HG03432 (cell line): Measurements from ENCODE around the gene HK1.
"Not testable (repeated sequence)": the region's sequence is repeated elsewhere in the genome, so short reads cannot be mapped to it uniquely, and the experiment has no call there.

ENCODE experiments used
- ATAC-seq: cut with Tn5 transposase; IDR thresholded peaks from one replicate; pipeline ENCODE4 v1.9.1; 2021; ENCODE audit warnings: mild to moderate bottlenecking, moderate library complexity; ENCODE audit not compliant: unreplicated experiment

The HK1 gene

GRCh38 chr10:69253171-69253570, 25.1 kb upstream of the HK1 start:
- ATAC-seq, result no peak

GRCh38 chr10:69254877-69255276, 23.4 kb upstream of the HK1 start:
- no peak for ATAC-seq

GRCh38 chr10:69259547-69260243, 18.6 kb upstream of the HK1 start:
- ATAC-seq, result no peak

GRCh38 chr10:69261184-69261583, 17.1 kb upstream of the HK1 start:
- ATAC-seq, result no peak

- no peak for ATAC-seq
Observed at GRCh38 chr10:69262292-69262751, 16.0 kb upstream of the HK1 start.

GRCh38 chr10:69265521-69265920, 12.8 kb upstream of the HK1 start:
- ATAC-seq, result no peak

- ATAC-seq, result no peak
Observed at GRCh38 chr10:69268761-69269416, 9.4 kb upstream of the HK1 start.

GRCh38 chr10:69269761-69270160, 8.5 kb upstream of the HK1 start:
- ATAC-seq, result no peak

GRCh38 chr10:69270990-69271389, 7.3 kb upstream of the HK1 start:
- no peak for ATAC-seq

- ATAC-seq, result no peak
Observed at GRCh38 chr10:69272624-69273023, 5.7 kb upstream of the HK1 start.

- no peak for ATAC-seq
Observed at GRCh38 chr10:69275444-69275843, 2.9 kb upstream of the HK1 start.

- ATAC-seq, result no peak
Observed at GRCh38 chr10:69276503-69276902, 1.8 kb upstream of the HK1 start.

GRCh38 chr10:69279110-69279509, 814 bp downstream of the HK1 start:
- no peak for ATAC-seq

- ATAC-seq, result no peak
Observed at GRCh38 chr10:69281507-69282413, 3.5 kb downstream of the HK1 start.

GRCh38 chr10:69284402-69284801, 6.1 kb downstream of the HK1 start:
- not testable (repeated sequence) for ATAC-seq

- ATAC-seq, result no peak
Observed at GRCh38 chr10:69285699-69286098, 7.4 kb downstream of the HK1 start.

- ATAC-seq, result no peak
Observed at GRCh38 chr10:69287181-69287580, 8.9 kb downstream of the HK1 start.

GRCh38 chr10:69290993-69291392, 12.7 kb downstream of the HK1 start:
- ATAC-seq, result no peak

- no peak for ATAC-seq
Observed at GRCh38 chr10:69292459-69292858, 14.2 kb downstream of the HK1 start.

- ATAC-seq, result no peak
Observed at GRCh38 chr10:69295027-69295636, 16.8 kb downstream of the HK1 start.

GRCh38 chr10:69303632-69304051, 25.3 kb downstream of the HK1 start:
- ATAC-seq, result no peak
